H1 (cell line): ENCODE measurements around the gene CORO7. TPM values are rescaled to one million over a fixed set of nuclear protein-coding genes. Genes with fewer than 3 reads are reported as not detected.

Experiments used
- CTCF ChIA-PET: fragments of 300-600 bp; sonication (Branson Sonifier 250); formaldehyde crosslinking; loops from one replicate; lab custom pipeline; 2021; ENCODE audit not compliant: partially characterized antibody; lab: Charles Lee
- POLR2A ChIA-PET: fragments of 300-600 bp; sonication (Branson Sonifier 250); formaldehyde crosslinking; loops from one replicate; lab custom pipeline; 2021; ENCODE audit warnings: inconsistent platforms; ENCODE audit not compliant: partially characterized antibody; lab: Charles Lee
- DNase-seq, 2 experiments: peaks; one replicate each; pipeline versions ENCODE4 v3.0.0 to v3.0.0-alpha.2; 2010 to 2022; ENCODE audit warnings: low spot score in 2 of 2, low read depth in 1 of 2, mixed read lengths in 1 of 2
- FAIRE-seq: peaks from 2 replicates; lab custom pipeline; 2011; peaks lifted over from hg19 to GRCh38; lab: Jason Lieb, UNC
- H2AFZ ChIP-seq: 2 replicates; pipeline ENCODE4 v1.8.1; 2012; ENCODE audit warnings: low read length, inconsistent platforms
- H2AK5ac ChIP-seq: 2 replicates; pipeline ENCODE4 v1.6.1; 2013; ENCODE audit warnings: low read depth, low read length
- H2BK120ac ChIP-seq: replicated peaks from 2 replicates; pipeline ENCODE3; 2013; ENCODE audit warnings: low read depth, low read length, inconsistent platforms
- H2BK12ac ChIP-seq: 2 replicates; pipeline ENCODE4 v1.6.1; 2013; ENCODE audit warnings: low read depth, low read length
- H2BK15ac ChIP-seq: 2 replicates; pipeline ENCODE4 v1.6.1; 2013; ENCODE audit warnings: low read length
- H2BK20ac ChIP-seq: 2 replicates; pipeline ENCODE4 v1.6.1; 2013; ENCODE audit warnings: low read length
- H2BK5ac ChIP-seq: 2 replicates; pipeline ENCODE4 v1.6.1; 2013; ENCODE audit warnings: low read depth, low read length
- H3K14ac ChIP-seq: 2 replicates; pipeline ENCODE4 v1.6.1; 2013; ENCODE audit warnings: inconsistent platforms; ENCODE audit not compliant: insufficient read length
- H3K18ac ChIP-seq: 2 replicates; pipeline ENCODE4 v1.6.1; 2013; ENCODE audit warnings: low read length; ENCODE audit errors: extremely low read depth
- H3K23ac ChIP-seq: 2 replicates; pipeline ENCODE4 v1.6.1; 2013; ENCODE audit warnings: inconsistent platforms; ENCODE audit not compliant: insufficient read length
- H3K23me2 ChIP-seq: 2 replicates; pipeline ENCODE4 v1.6.1; 2013; ENCODE audit warnings: low read depth, low read length
- H3K27ac ChIP-seq: 2 replicates; pipeline ENCODE4 v1.6.1; 2011; ENCODE audit warnings: low read depth, low read length, inconsistent platforms
- H3K27me3 ChIP-seq, 4 experiments: replicated peaks in 1 of 4; 1 replicate in 1 of 4; 2 replicates in 3 of 4; pipeline versions ENCODE4 v1.6.1 to v1.8.1; 2011 to 2013; ENCODE audit warnings: low read length in 3 of 4, mild to moderate bottlenecking in 3 of 4, inconsistent platforms in 2 of 4, mixed read lengths in 2 of 4, moderate library complexity in 1 of 4; ENCODE audit not compliant: control insufficient read depth in 3 of 4, insufficient read depth in 3 of 4; ENCODE audit errors: extremely low read depth in 1 of 4
- H3K36me3 ChIP-seq, 4 experiments: 2 replicates each; pipeline versions ENCODE4 v1.6.1 to v1.8.1; 2011 to 2013; ENCODE audit warnings: mild to moderate bottlenecking in 4 of 4, low read length in 3 of 4, moderate library complexity in 2 of 4, control low read depth in 1 of 4, inconsistent platforms in 1 of 4; ENCODE audit not compliant: insufficient read depth in 4 of 4, control insufficient read depth in 2 of 4
- H3K4ac ChIP-seq: replicated peaks from 2 replicates; pipeline ENCODE3; 2013; ENCODE audit warnings: low read length, low read depth, mixed read lengths, inconsistent platforms; ENCODE audit not compliant: insufficient read length
- H3K4me1 ChIP-seq, 4 experiments: replicated peaks in 1 of 4; 1 replicate in 1 of 4; 2 replicates in 3 of 4; pipeline versions ENCODE4 v1.6.1 to v1.8.1; 2011 to 2013; ENCODE audit warnings: low read length in 3 of 4, inconsistent platforms in 2 of 4, mixed read lengths in 1 of 4; ENCODE audit not compliant: insufficient read depth in 4 of 4, control insufficient read depth in 3 of 4
- H3K4me2 ChIP-seq, 2 experiments: 2 replicates each; pipeline versions ENCODE4 v1.6.1 to v1.8.1; 2011 to 2013; ENCODE audit warnings: low read depth in 2 of 2, low read length in 2 of 2, control low read depth in 1 of 2, inconsistent platforms in 1 of 2, mild to moderate bottlenecking in 1 of 2; ENCODE audit not compliant: insufficient read depth in 1 of 2
- H3K4me3 ChIP-seq, 4 experiments: fragments of 200-600, 300-600 bp in 1 of 4; sonication (generic), shearing (Covaris generic), sonication (Bioruptor Twin) in 1 of 4; 2 replicates each; pipeline versions ENCODE4 v1.5.1 to v1.8.1; 2011 to 2016; ENCODE audit warnings: low read length in 4 of 4, low read depth in 3 of 4, control low read depth in 2 of 4, inconsistent platforms in 2 of 4, mild to moderate bottlenecking in 2 of 4, mixed read lengths in 1 of 4, moderate library complexity in 1 of 4; ENCODE audit not compliant: insufficient read depth in 2 of 4; ENCODE audit errors: extremely low read depth in 1 of 4
- H3K56ac ChIP-seq: replicated peaks from 2 replicates; pipeline ENCODE3; 2013; ENCODE audit warnings: low read depth, mild to moderate bottlenecking, mixed read lengths, low read length, inconsistent platforms; ENCODE audit not compliant: insufficient read length
- H3K79me1 ChIP-seq: 2 replicates; pipeline ENCODE4 v1.6.1; 2013; ENCODE audit warnings: low read depth, low read length, control low read depth
- H3K79me2 ChIP-seq, 2 experiments: 2 replicates each; pipeline versions ENCODE4 v1.6.1 to v1.8.1; 2012 to 2013; ENCODE audit warnings: low read length in 2 of 2, mild to moderate bottlenecking in 2 of 2, inconsistent platforms in 1 of 2; ENCODE audit not compliant: insufficient read depth in 2 of 2, control insufficient read depth in 1 of 2
- H3K9ac ChIP-seq, 4 experiments: replicated peaks in 1 of 4; 1 replicate in 1 of 4; 2 replicates in 3 of 4; pipeline versions ENCODE4 v1.6.1 to v1.8.1; 2011 to 2013; ENCODE audit warnings: low read depth in 3 of 4, low read length in 3 of 4, control low read depth in 2 of 4, mild to moderate bottlenecking in 2 of 4, moderate library complexity in 2 of 4, inconsistent platforms in 1 of 4; ENCODE audit errors: extremely low read depth in 1 of 4
- H3K9me3 ChIP-seq, 2 experiments: 2 replicates each; pipeline versions ENCODE4 v1.6.1 to v1.8.1; 2012 to 2013; ENCODE audit warnings: mild to moderate bottlenecking in 2 of 2, moderate library complexity in 2 of 2, control low read depth in 1 of 2, inconsistent platforms in 1 of 2, low read depth in 1 of 2, low read length in 1 of 2, mixed read lengths in 1 of 2; ENCODE audit not compliant: insufficient read depth in 2 of 2
- H4K20me1 ChIP-seq, 2 experiments: replicated peaks in 1 of 2; 2 replicates each; pipeline versions ENCODE3 to v1.8.1; 2011 to 2013; ENCODE audit warnings: inconsistent platforms in 2 of 2, low read length in 2 of 2, mild to moderate bottlenecking in 1 of 2; ENCODE audit not compliant: insufficient read depth in 2 of 2, control insufficient read depth in 1 of 2
- H4K5ac ChIP-seq: 2 replicates; pipeline ENCODE4 v1.6.1; 2013; ENCODE audit warnings: low read length, low read depth, mixed read lengths, inconsistent platforms; ENCODE audit not compliant: insufficient read length
- H4K8ac ChIP-seq: 2 replicates; pipeline ENCODE4 v1.8.0; 2013; ENCODE audit warnings: mild to moderate bottlenecking, moderate library complexity, low read length, inconsistent platforms; ENCODE audit not compliant: insufficient read depth; ENCODE audit errors: extremely low read depth
- H4K91ac ChIP-seq: replicated peaks from 2 replicates; pipeline ENCODE3; 2013; ENCODE audit warnings: low read length, mixed read lengths, inconsistent platforms; ENCODE audit not compliant: insufficient read length
- E2F6 ChIP-seq: IDR thresholded peaks from 2 replicates; pipeline ENCODE4 v1.6.1; 2012; ENCODE audit warnings: inconsistent platforms
- EZH2 ChIP-seq: fragments of 200-600 bp; sonication (generic); IDR thresholded peaks from 2 replicates; pipeline ENCODE4 v1.7.1; 2012; ENCODE audit warnings: low read depth, mild to moderate bottlenecking, moderate library complexity, low read length, inconsistent platforms; ENCODE audit not compliant: severe bottlenecking
- HDAC2 ChIP-seq, 2 experiments: fragments of 300-600 bp in 1 of 2; sonication (generic) in 1 of 2; IDR thresholded peaks; 2 replicates each; pipeline ENCODE4 v1.6.1; 2011 to 2012; ENCODE audit warnings: low read depth in 2 of 2, low read length in 2 of 2, mild to moderate bottlenecking in 2 of 2, moderate library complexity in 2 of 2, borderline replicate concordance in 1 of 2, inconsistent platforms in 1 of 2
- NANOG ChIP-seq: IDR thresholded peaks from 2 replicates; pipeline ENCODE4 v1.6.1; 2011; ENCODE audit warnings: low read length, low read depth, mild to moderate bottlenecking, inconsistent platforms; ENCODE audit not compliant: insufficient read depth, poor library complexity, severe bottlenecking
- PHF8 ChIP-seq: fragments of 200-600 bp; sonication (generic); conservative IDR thresholded peaks from 2 replicates; pipeline ENCODE4 v1.7.1; 2012; ENCODE audit warnings: low read depth, mild to moderate bottlenecking, inconsistent platforms, low read length, moderate library complexity
- POLR2AphosphoS5 ChIP-seq: IDR thresholded peaks from 2 replicates; pipeline ENCODE4 v1.6.1; 2011; ENCODE audit warnings: low read depth, low read length
- SP4 ChIP-seq: IDR thresholded peaks from 2 replicates; pipeline ENCODE4 v1.6.1; 2012; ENCODE audit warnings: low read length, inconsistent platforms
- TAF7 ChIP-seq: optimal IDR thresholded peaks from 2 replicates; pipeline ENCODE3; 2011; ENCODE audit warnings: low read depth, mild to moderate bottlenecking, inconsistent platforms, low read length, moderate library complexity, borderline replicate concordance
- TBP ChIP-seq: IDR thresholded peaks from 2 replicates; pipeline ENCODE4 v1.6.1; 2011; ENCODE audit warnings: low read depth, low read length, improper control_type of control experiment
- WGBS, 2 experiments: shearing (Covaris generic) in 1 of 2; methylation state at CpG; one replicate each; pipeline versions ENCODE4 v1.1.6 to v1.1.7; 2013 to 2015; ENCODE audit warnings: low lambda C conversion rate in 2 of 2, mixed read lengths in 2 of 2, inconsistent platforms in 1 of 2, low coverage in 1 of 2, missing lambda C conversion rate in 1 of 2; ENCODE audit not compliant: insufficient replicate concordance in 2 of 2, insufficient coverage in 1 of 2, insufficient read length in 1 of 2; ENCODE audit errors: extremely low coverage in 1 of 2, missing lambda C conversion rate in 1 of 2; 5-methylcytosine and 5-hydroxymethylcytosine counted together
- polyA plus RNA-seq, 7 experiments: library from polyadenylated mRNA; depleted of rRNA in 3 of 7; stranded (reverse) in 5 of 7; unstranded in 2 of 7; fragments of >200 nt in 5 of 7; fragments of 200-250 nt in 2 of 7; gene quantifications; 1 replicate in 5 of 7; 2 replicates in 1 of 7; 4 replicates in 1 of 7; pipeline versions ENCODE4 v1.2.1 to v1.2.3, GENCODE V29; 2011 to 2013; ENCODE audit warnings: missing spikeins in 2 of 7, mixed read lengths in 2 of 7
- total RNA-seq: library from RNA; stranded (reverse); fragmentation: NEBNext Ultra II Directional; extraction: Animal tissue kit (Norgen Biotek cat#: 25700); gene quantifications from 2 replicates; pipeline ENCODE4 v1.2.1, GENCODE V29; 2021

The CORO7 gene
- total and polyA plus RNA-seq, 2 of the 8 experiments (the other 6 are each of a cell fraction or from before 2014, with no cell fraction given) = 25.2 to 29.8 TPM

- peaks cover 4 to 16% of the 10 kb centered on the region in 2 experiments for H4K20me1 ChIP-seq
- H3K18ac ChIP-seq = peak within 1 kb of the TSS; percentile 10
- no peak within 1 kb of the TSS for H2AK5ac ChIP-seq
- H3K23ac ChIP-seq = no peak within 1 kb of the TSS
- H2BK120ac ChIP-seq = no peak within 1 kb of the TSS
- H3K4ac ChIP-seq = no peak within 1 kb of the TSS
- H3K14ac ChIP-seq = no peak within 1 kb of the TSS
- H3K4me1 ChIP-seq = peaks cover 4 to 40% (median 34%) of the 10 kb centered on the region in 4 experiments
- peak in 1 of 2 experiments; percentile 93 for DNase-seq
- no peak within 1 kb of the TSS for H3K27ac ChIP-seq
- peak within 1 kb of the TSS in 2 of 4 experiments; percentile 6 to 64; a peak in 4 of 7 replicates for H3K9ac ChIP-seq
- no peak within 1 kb of the TSS for H4K5ac ChIP-seq
- H3K4me2 ChIP-seq = peak within 1 kb of the TSS; percentile 87 to 90
- CTCF ChIA-PET = interaction anchor here (0.6 to 24.8 kb wide), 12 partner anchors 7 to 118 kb away, joined by 3 to 659 read pairs (median 10); no protein-coding TSS in a partner anchor
- H3K79me2 ChIP-seq = peaks cover 0 to 8% of the 10 kb centered on the region in 2 experiments; a peak in 1 of 4 replicates
- H2BK5ac ChIP-seq = 0 out of 2 replicates have a peak within 1 kb of the TSS, but pooled peaks have one; percentile 18
- H3K9me3 ChIP-seq = no peaks in the 10 kb centered on the region
- no peak for FAIRE-seq
- no peaks in the 10 kb centered on the region for H3K36me3 ChIP-seq
- H2AFZ ChIP-seq = no peak within 1 kb of the TSS
- peaks cover 4% of the 10 kb centered on the region for H3K79me1 ChIP-seq
- POLR2A ChIA-PET = interaction anchor here (0.8 to 1.9 kb wide), 13 partner anchors 9 to 67 kb away, joined by 3 to 12 read pairs (median 5); partner anchors contain the start of genes CORO7 and PAM16
- no peak within 1 kb of the TSS for H2BK12ac ChIP-seq
- H4K91ac ChIP-seq = no peak within 1 kb of the TSS
- peak within 1 kb of the TSS; percentile 40; the same call in 1 of the 2 replicates for H2BK15ac ChIP-seq
- no peak within 1 kb of the TSS for H2BK20ac ChIP-seq
- peaks cover 0 to 3% (median under 1%) of the 10 kb centered on the region in 4 experiments; a peak in 2 of 7 replicates for H3K27me3 ChIP-seq
- peaks cover 6% of the 10 kb centered on the region; the same call in 1 of the 2 replicates for H3K23me2 ChIP-seq
- no peak within 1 kb of the TSS for H3K56ac ChIP-seq
- H3K4me3 ChIP-seq = peak within 1 kb of the TSS; percentile 54 to 78 (median 59)
- 12% methylated on average over 38 of the region's 50 CpGs; no CpG with 5 or more reads in 1 of the 2 experiments for WGBS, 2 experiments
- H4K8ac ChIP-seq = no peak within 1 kb of the TSS
- TF ChIP-seq POLR2AphosphoS5 (peak; percentile 82), PHF8 (peak; percentile 94), NANOG (no peak), SP4 (peak; percentile 80; the same call in 1 of the 2 replicates), TBP (peak; percentile 92), HDAC2 (IDR thresholded peaks at IDR 0.05; ENCODE audit: borderline replicate concordance in 1 of 2, low read depth in 2 of 2, low read length in 2 of 2) (no peak), EZH2 (no peak), E2F6 (0 out of 2 replicates have a peak, but pooled peaks have one; percentile 14), TAF7 (peak; percentile 90)
These were observed 44.9 kb downstream of the CORO7 start, which contains the start of gene VASN for GRCh38 chr16:4371357-4372000. Gene VASN, plus strand, starts transcription at chr16:4371848. Its CDS starts 9,030 bp downstream, at chr16:4380878.
